GM04503 (cell line): ENCODE results near the gene LUC7L3.
"Not testable (repeated sequence)": the region's sequence is repeated elsewhere in the genome, so short reads cannot be mapped to it uniquely, and the experiment has no call there.

Source experiments
- DNase-seq: peaks from one replicate; pipeline ENCODE4 v3.0.0-alpha.2; 2012; ENCODE audit warnings: low read depth

The LUC7L3 gene

GRCh38 chr17:50719144-50719923 lies at the start of gene LUC7L3:
Gene LUC7L3 (plus strand): TSS chr17:50719603. CDS start chr17:50719733, 130 bp downstream.
- DNase-seq, result peak; percentile 59

GRCh38 chr17:50672071-50672470 lies 47.3 kb upstream of the LUC7L3 start:
- DNase-seq, result no peak

GRCh38 chr17:50672831-50673551 lies 46.4 kb upstream of the LUC7L3 start:
- no peak for DNase-seq

- DNase-seq, result no peak
Measured at GRCh38 chr17:50675190-50675589, 44.2 kb upstream of the LUC7L3 start.

GRCh38 chr17:50675627-50676026 lies 43.8 kb upstream of the LUC7L3 start:
- no peak for DNase-seq

- DNase-seq, result no peak
Measured at GRCh38 chr17:50676065-50676975, 43.1 kb upstream of the LUC7L3 start.

GRCh38 chr17:50677851-50678375 lies 41.5 kb upstream of the LUC7L3 start:
- no peak for DNase-seq

- DNase-seq, result no peak
Measured at GRCh38 chr17:50679008-50679544, 40.3 kb upstream of the LUC7L3 start.

- no peak for DNase-seq
Measured at GRCh38 chr17:50680126-50680525, 39.3 kb upstream of the LUC7L3 start.

- DNase-seq, result not testable (repeated sequence)
Measured at GRCh38 chr17:50680543-50681262, 38.7 kb upstream of the LUC7L3 start.

- no peak for DNase-seq
Measured at GRCh38 chr17:50681263-50682200, 37.9 kb upstream of the LUC7L3 start.

GRCh38 chr17:50682441-50682840 lies 37.0 kb upstream of the LUC7L3 start:
- no peak for DNase-seq

GRCh38 chr17:50682938-50683337 lies 36.5 kb upstream of the LUC7L3 start:
- no peak for DNase-seq

- no peak for DNase-seq
Measured at GRCh38 chr17:50683434-50684287, 35.7 kb upstream of the LUC7L3 start.

- DNase-seq, result no peak
Measured at GRCh38 chr17:50684288-50684611, 35.2 kb upstream of the LUC7L3 start.

GRCh38 chr17:50684612-50685333 lies 34.6 kb upstream of the LUC7L3 start:
- no peak for DNase-seq

GRCh38 chr17:50685334-50685665 lies 34.1 kb upstream of the LUC7L3 start:
- no peak for DNase-seq

- no peak for DNase-seq
Measured at GRCh38 chr17:50685691-50686493, 33.5 kb upstream of the LUC7L3 start.
